ENCODE results near the gene CCSER2. TPM values are rescaled to one million over a fixed set of nuclear protein-coding genes. Genes with fewer than 3 reads are reported as not detected.

The CCSER2 gene
- total RNA-seq, 1 donor from 2014 or later: 66.1 TPM

DNA sequence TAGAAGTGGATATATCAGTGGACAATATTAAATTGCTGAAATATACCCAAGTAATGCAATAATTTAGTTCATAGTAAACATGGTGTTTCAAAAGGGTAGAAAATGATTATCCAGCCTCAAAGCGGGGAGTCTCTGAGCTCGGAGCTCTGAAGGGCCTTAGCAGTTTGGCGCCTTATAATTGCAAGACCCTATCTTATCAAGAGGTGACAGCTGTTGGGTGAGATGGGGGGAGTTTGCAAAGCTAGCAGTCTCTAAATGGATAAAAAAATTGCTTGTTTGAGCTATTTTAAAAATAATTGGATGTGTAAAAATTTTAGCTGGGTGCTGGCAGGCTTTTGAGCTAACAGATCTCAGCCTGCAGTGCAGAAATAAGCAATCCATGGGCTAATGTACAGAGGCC is 219.2 kb downstream of the CCSER2 start:
- no peak for DNase-seq
- no peak overlapping the region for H3K27ac ChIP-seq
- TF ChIP-seq, protein P1, sequence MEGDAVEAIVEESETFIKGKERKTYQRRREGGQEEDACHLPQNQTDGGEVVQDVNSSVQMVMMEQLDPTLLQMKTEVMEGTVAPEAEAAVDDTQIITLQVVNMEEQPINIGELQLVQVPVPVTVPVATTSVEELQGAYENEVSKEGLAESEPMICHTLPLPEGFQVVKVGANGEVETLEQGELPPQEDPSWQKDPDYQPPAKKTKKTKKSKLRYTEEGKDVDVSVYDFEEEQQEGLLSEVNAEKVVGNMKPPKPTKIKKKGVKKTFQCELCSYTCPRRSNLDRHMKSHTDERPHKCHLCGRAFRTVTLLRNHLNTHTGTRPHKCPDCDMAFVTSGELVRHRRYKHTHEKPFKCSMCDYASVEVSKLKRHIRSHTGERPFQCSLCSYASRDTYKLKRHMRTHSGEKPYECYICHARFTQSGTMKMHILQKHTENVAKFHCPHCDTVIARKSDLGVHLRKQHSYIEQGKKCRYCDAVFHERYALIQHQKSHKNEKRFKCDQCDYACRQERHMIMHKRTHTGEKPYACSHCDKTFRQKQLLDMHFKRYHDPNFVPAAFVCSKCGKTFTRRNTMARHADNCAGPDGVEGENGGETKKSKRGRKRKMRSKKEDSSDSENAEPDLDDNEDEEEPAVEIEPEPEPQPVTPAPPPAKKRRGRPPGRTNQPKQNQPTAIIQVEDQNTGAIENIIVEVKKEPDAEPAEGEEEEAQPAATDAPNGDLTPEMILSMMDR (IDR thresholded peaks at IDR 0.05): no peak
- no peaks in the 10 kb centered on the region for H3K9me3 ChIP-seq
- peaks cover 5% of the 10 kb centered on the region for H3K4me1 ChIP-seq
- no peaks in the 10 kb centered on the region for H3K36me3 ChIP-seq
- no peak overlapping the region for H3K4me3 ChIP-seq
- no peak for ATAC-seq
- intact Hi-C loops (cut with DNase I): no loop called here
- peaks cover 32% of the 10 kb centered on the region for H3K27me3 ChIP-seq (ENCODE audit: low read depth)

GRCh38 chr10:84548869-84549268 is 220.5 kb downstream of the CCSER2 start:
- intact Hi-C loops (cut with DNase I): no loop called here

DNA sequence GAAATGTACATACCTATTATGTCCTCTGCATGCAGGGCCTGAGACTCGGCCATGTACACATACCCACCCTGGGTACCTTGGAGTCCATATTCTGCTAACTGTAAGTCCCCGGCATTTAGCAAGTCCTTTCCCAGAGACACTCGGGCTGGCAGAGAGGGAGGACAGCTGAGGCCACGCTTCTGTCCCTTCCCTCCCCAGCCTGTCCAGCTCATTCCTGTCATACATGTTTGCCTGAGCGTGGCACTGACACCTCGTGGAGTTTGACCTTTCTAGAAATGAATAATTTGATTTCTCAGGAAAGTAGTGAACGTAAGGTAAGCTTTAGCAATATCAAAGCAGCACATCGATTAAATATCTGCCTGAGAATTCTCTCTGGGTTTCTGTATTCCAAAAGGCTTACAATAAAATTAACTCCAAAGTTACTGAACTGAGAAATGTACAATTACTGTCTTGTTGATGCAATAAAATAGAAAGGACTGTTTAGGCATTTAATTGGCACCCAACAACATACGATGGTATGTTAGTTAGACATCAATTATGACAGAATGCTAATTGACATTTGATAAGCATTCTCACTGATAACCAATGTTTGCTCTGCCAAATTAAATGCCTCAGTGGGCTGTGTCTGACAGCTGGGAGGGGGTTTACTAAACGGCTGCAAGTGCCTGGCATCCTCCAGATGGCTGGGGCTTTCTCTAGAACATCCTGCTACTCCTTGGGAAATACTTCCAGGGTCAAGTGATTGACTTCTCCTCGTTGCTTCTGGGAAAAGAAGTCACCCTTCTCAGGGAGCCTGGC is 221.2 kb downstream of the CCSER2 start:
- intact Hi-C loops (cut with DNase I): no loop called here
- H3K36me3 ChIP-seq: no peaks in the 10 kb centered on the region
- H3K27me3 ChIP-seq (ENCODE audit: low read depth): peaks cover 26% of the 10 kb centered on the region
- ATAC-seq (no peak), DNase-seq (no peak)
- H3K4me1 ChIP-seq: peaks cover 5% of the 10 kb centered on the region
- no peaks in the 10 kb centered on the region for H3K9me3 ChIP-seq
- TF ChIP-seq, protein P1 (IDR thresholded peaks at IDR 0.05): no peak
- no peak overlapping the region for H3K27ac ChIP-seq
- H3K4me3 ChIP-seq: no peak overlapping the region

More at GRCh38 chr10:84548869-84549268, 220.5 kb downstream of the CCSER2 start:
- no peak overlapping the region for H3K27ac ChIP-seq
- peaks cover 26% of the 10 kb centered on the region for H3K27me3 ChIP-seq (ENCODE audit: low read depth)
- TF ChIP-seq, protein P1 (IDR thresholded peaks at IDR 0.05): peak; percentile 18
- H3K9me3 ChIP-seq: no peaks in the 10 kb centered on the region
- H3K4me3 ChIP-seq: no peak overlapping the region
- DNase-seq: no peak
- no peak for ATAC-seq
- peaks cover 5% of the 10 kb centered on the region for H3K4me1 ChIP-seq
- H3K36me3 ChIP-seq: no peaks in the 10 kb centered on the region

DNA sequence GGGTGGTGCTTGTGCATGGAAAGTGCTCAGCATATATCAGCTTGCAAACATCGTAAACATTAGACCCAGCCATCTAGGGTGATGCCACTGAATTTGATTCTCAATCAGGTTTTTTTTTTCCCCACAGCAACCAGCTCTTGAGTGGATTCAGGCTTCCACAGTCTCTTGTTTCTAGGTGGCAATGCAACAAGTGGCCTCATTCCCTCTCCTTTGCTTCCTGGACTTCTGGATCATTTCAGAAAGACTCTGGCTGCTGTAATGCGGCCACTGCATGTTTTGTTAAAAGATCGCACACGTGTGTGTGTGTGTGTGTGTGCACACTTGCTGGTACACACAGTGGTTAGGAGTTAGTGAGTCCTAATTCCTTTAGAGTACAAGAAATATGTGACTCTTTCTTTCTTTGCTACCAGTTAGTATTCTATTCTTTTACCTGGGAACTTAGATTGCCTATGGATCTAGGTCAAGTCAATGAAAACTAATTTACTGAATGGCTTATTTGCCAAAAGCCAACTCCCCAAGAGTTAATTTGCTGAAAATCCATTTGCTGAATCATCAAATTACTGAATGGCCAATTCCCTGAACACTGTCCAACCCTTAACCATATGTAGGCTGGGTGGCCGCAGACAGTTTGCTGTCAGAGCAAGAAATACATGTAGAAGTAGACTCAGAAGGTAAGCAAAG is 222.5 kb downstream of the CCSER2 start:
- ATAC-seq (no peak), DNase-seq (no peak)
- H3K36me3 ChIP-seq: no peaks in the 10 kb centered on the region
- H3K27ac ChIP-seq: no peak overlapping the region
- TF ChIP-seq, protein P1 (IDR thresholded peaks at IDR 0.05): no peak
- H3K4me1 ChIP-seq: peaks cover 5% of the 10 kb centered on the region
- intact Hi-C loops (cut with DNase I): no loop called here
- H3K4me3 ChIP-seq: no peak overlapping the region
- peaks cover 26% of the 10 kb centered on the region for H3K27me3 ChIP-seq (ENCODE audit: low read depth)
- no peaks in the 10 kb centered on the region for H3K9me3 ChIP-seq

GRCh38 chr10:84551437-84552120 is 223.2 kb downstream of the CCSER2 start:
- no peaks in the 10 kb centered on the region for H3K9me3 ChIP-seq
- H3K27me3 ChIP-seq (ENCODE audit: low read depth): peaks cover 24% of the 10 kb centered on the region
- no peaks in the 10 kb centered on the region for H3K36me3 ChIP-seq
- H3K4me3 ChIP-seq: no peak overlapping the region
- no peaks in the 10 kb centered on the region for H3K4me1 ChIP-seq
- TF ChIP-seq, protein P1 (IDR thresholded peaks at IDR 0.05): no peak
- no peak for DNase-seq
- intact Hi-C loops (cut with DNase I): no loop called here
- no peak for ATAC-seq
- no peak overlapping the region for H3K27ac ChIP-seq
